Endothelial cell of umbilical vein (primary cell): Measurements from ENCODE around the gene PAX2. TPM values are rescaled to one million over a fixed set of nuclear protein-coding genes. Genes with fewer than 3 reads are reported as not detected.

Experiments
- BruUV-seq: library from RNA; stranded (reverse); fragments of 400-500 nt; replicated peaks from 2 replicates; lab custom pipeline; 2021; lab: Mats Ljungman, UMichigan
- CTCF ChIA-PET: fragments of 300-600, 350-600 bp; sonication (Branson Sonifier 250); formaldehyde crosslinking; loops from one replicate; lab custom pipeline; 2021; ENCODE audit warnings: antibody characterized with exemption, inconsistent platforms; lab: Charles Lee
- POLR2A ChIA-PET: fragments of 300-600, 350-600 bp; sonication (Branson Sonifier 250); formaldehyde crosslinking; loops from one replicate; lab custom pipeline; 2021; ENCODE audit warnings: antibody characterized with exemption, inconsistent platforms; lab: Charles Lee
- DNase-seq: peaks from one replicate; pipeline ENCODE4 v3.0.0-alpha.2; 2011; ENCODE audit warnings: low read depth, low spot score
- FAIRE-seq: peaks from 2 replicates; lab custom pipeline; 2011; peaks lifted over from hg19 to GRCh38; lab: Jason Lieb, UNC
- H2AFZ ChIP-seq: 2 replicates; pipeline ENCODE4 v1.6.0; 2012; ENCODE audit warnings: low read depth, low read length, control low read depth, inconsistent platforms
- H3K27ac ChIP-seq: 2 replicates; pipeline ENCODE4 v1.5.1; 2011; ENCODE audit warnings: low read depth, mild to moderate bottlenecking, control low read depth, low read length, moderate library complexity; ENCODE audit not compliant: insufficient read depth
- H3K27me3 ChIP-seq, 2 experiments: 2 replicates each; pipeline versions ENCODE4 v1.6.0 to v1.6.1; 2011; ENCODE audit warnings: low read length in 2 of 2, mixed read lengths in 1 of 2; ENCODE audit not compliant: control insufficient read depth in 2 of 2, insufficient read depth in 2 of 2
- H3K36me3 ChIP-seq, 2 experiments: 2 replicates in 1 of 2; 3 replicates in 1 of 2; pipeline ENCODE4 v1.5.1; 2011; ENCODE audit warnings: low read length in 2 of 2, mild to moderate bottlenecking in 1 of 2, moderate library complexity in 1 of 2; ENCODE audit not compliant: control insufficient read depth in 2 of 2, insufficient read depth in 2 of 2; ENCODE audit errors: extremely low read depth in 1 of 2
- H3K4me1 ChIP-seq: 3 replicates; pipeline ENCODE4 v1.5.1; 2011; ENCODE audit warnings: mild to moderate bottlenecking, low read length; ENCODE audit not compliant: control insufficient read depth, insufficient read depth; ENCODE audit errors: extremely low read depth
- H3K4me2 ChIP-seq: 2 replicates; pipeline ENCODE4 v1.6.1; 2011; ENCODE audit warnings: low read length, control low read depth, mixed read lengths; ENCODE audit not compliant: insufficient read depth
- H3K4me3 ChIP-seq, 3 experiments: fragments of 200-600 bp in 1 of 3; sonication (generic), shearing (Covaris generic) in 1 of 3; replicated peaks in 1 of 3; 2 replicates each; pipeline ENCODE4 v1.5.1; 2011 to 2016; ENCODE audit warnings: control low read depth in 3 of 3, low read length in 3 of 3, mild to moderate bottlenecking in 2 of 3, inconsistent platforms in 1 of 3, low read depth in 1 of 3, moderate library complexity in 1 of 3; ENCODE audit not compliant: insufficient read depth in 1 of 3
- H3K79me2 ChIP-seq: 2 replicates; pipeline ENCODE4 v1.6.0; 2012; ENCODE audit warnings: low read length, inconsistent platforms; ENCODE audit not compliant: control insufficient read depth, insufficient read depth
- H3K9ac ChIP-seq: replicated peaks from 2 replicates; pipeline ENCODE3; 2011; ENCODE audit warnings: low read length, control low read depth; ENCODE audit not compliant: insufficient read depth; ENCODE audit errors: extremely low read depth
- H3K9me1 ChIP-seq: replicated peaks from 3 replicates; pipeline ENCODE4 v1.6.0; 2011; ENCODE audit warnings: mild to moderate bottlenecking, low read length; ENCODE audit not compliant: control insufficient read depth, insufficient read depth; ENCODE audit errors: extremely low read depth
- H3K9me3 ChIP-seq: replicated peaks from 2 replicates; pipeline ENCODE4 v1.5.1; 2012; ENCODE audit warnings: low read length, inconsistent platforms; ENCODE audit not compliant: control insufficient read depth, insufficient read depth
- H4K20me1 ChIP-seq: replicated peaks from 2 replicates; pipeline ENCODE3; 2011; ENCODE audit warnings: mild to moderate bottlenecking, low read length; ENCODE audit not compliant: control insufficient read depth, insufficient read depth; ENCODE audit errors: extremely low read depth
- CTCF ChIP-seq, 2 donors: IDR thresholded peaks; 1 replicate in 1 of 2; 2 replicates in 1 of 2; pipeline ENCODE4 v1.5.1; 2011; ENCODE audit warnings: low read length in 2 of 2, mild to moderate bottlenecking in 2 of 2, moderate library complexity in 2 of 2, control low read depth in 1 of 2, inconsistent platforms in 1 of 2, low read depth in 1 of 2; ENCODE audit not compliant: insufficient read depth in 1 of 2; ENCODE audit errors: extremely low read depth in 1 of 2
- EZH2 ChIP-seq: IDR thresholded peaks from 2 replicates; pipeline ENCODE4 v1.6.1; 2012; ENCODE audit warnings: borderline replicate concordance, low read depth, mild to moderate bottlenecking, moderate library complexity, low read length, inconsistent platforms; ENCODE audit not compliant: severe bottlenecking
- FOS ChIP-seq: IDR thresholded peaks from 2 replicates; pipeline ENCODE4 v1.6.1; 2011; ENCODE audit warnings: mild to moderate bottlenecking, low read length, moderate library complexity, borderline replicate concordance; ENCODE audit not compliant: insufficient read depth
- GATA2 ChIP-seq: IDR thresholded peaks from 2 replicates; pipeline ENCODE4 v1.7.0; 2011; ENCODE audit warnings: low read depth, mild to moderate bottlenecking, moderate library complexity, mixed read lengths, low read length; ENCODE audit not compliant: insufficient read length, insufficient read depth
- JUN ChIP-seq: IDR thresholded peaks from 2 replicates; pipeline ENCODE4 v1.6.1; 2011; ENCODE audit warnings: borderline replicate concordance, low read depth; ENCODE audit not compliant: insufficient read length, insufficient read depth
- MAX ChIP-seq: IDR thresholded peaks from 2 replicates; pipeline ENCODE4 v1.6.1; 2011; ENCODE audit not compliant: insufficient read depth, insufficient read length
- MYC ChIP-seq: IDR thresholded peaks from one replicate; pipeline ENCODE4 v1.6.1; 2011; ENCODE audit warnings: mild to moderate bottlenecking, low read depth, low read length
- POLR2A ChIP-seq: IDR thresholded peaks from 2 replicates; pipeline ENCODE4 v1.6.1; 2012; ENCODE audit warnings: low read depth, mild to moderate bottlenecking, control low read depth, low read length
- POLR2AphosphoS5 ChIP-seq: IDR thresholded peaks from 2 replicates; pipeline ENCODE4 v1.6.1; 2012; ENCODE audit warnings: low read depth, mild to moderate bottlenecking, control low read depth, low read length, moderate library complexity; ENCODE audit not compliant: insufficient read depth
- dilution Hi-C: fragments of 300-500 bp; cut with MboI; formaldehyde crosslinking; loops from one replicate; pipeline ENCODE4 v1.15.0; 2019; ENCODE audit warnings: low sequenced_read_pairs; ENCODE audit not compliant: extremely low pct_ligation_motif_present
- intact Hi-C: fragments of 100-400 bp; cut with micrococcal nuclease; formaldehyde crosslinking; loops from one replicate; pipeline ENCODE4 v1.10.0; 2022
- polyA plus RNA-seq, 4 experiments: library from polyadenylated mRNA; depleted of rRNA in 3 of 4; stranded (reverse) in 3 of 4; unstranded in 1 of 4; fragments of >200 nt; gene quantifications; 2 replicates each; pipeline versions ENCODE4 v1.2.1 to v1.2.3, GENCODE V29; 2011 to 2012; ENCODE audit warnings: missing spikeins in 1 of 4
- total RNA-seq: library from RNA; stranded (reverse); gene quantifications from 2 replicates; pipeline ENCODE4 v1.2.3, GENCODE V29; 2021

The PAX2 gene
- total and polyA plus RNA-seq, 2 donors (not counting 3 experiments of a cell fraction or from before 2014, with no cell fraction given) = not detected

- DNase-seq = no peak
- ChIA-PET POLR2A (no interaction called here), CTCF (interaction anchor here (0.6 to 3.8 kb wide), 4 partner anchors 13 to 536 kb away, joined by 3 to 17 read pairs (median 8); no protein-coding TSS in a partner anchor)
- Histone ChIP-seq H2AFZ (no peak overlapping the region), H3K27me3 (peaks cover 5 to 11% of the 10 kb centered on the region in 2 experiments), H3K9me3 (no peaks in the 10 kb centered on the region), H3K9ac (no peak overlapping the region), H3K36me3 (no peaks in the 10 kb centered on the region), H3K79me2 (no peaks in the 10 kb centered on the region), H3K9me1 (no peaks in the 10 kb centered on the region), H3K27ac (no peak overlapping the region), H3K4me1 (no peaks in the 10 kb centered on the region), H3K4me2 (no peak overlapping the region), H3K4me3 (no peak overlapping the region), H4K20me1 (no peaks in the 10 kb centered on the region)
- no TSS peak for BruUV-seq
- dilution Hi-C loops (no loop called here), intact Hi-C loops (loop anchor here (5.0 kb wide), 3 partner anchors 48 to 358 kb away; partner anchors contain the start of gene SEC31B)
- TF ChIP-seq MYC (no peak), POLR2A (no peak), MAX (no peak), CTCF (IDR thresholded peaks at IDR 0.05; ENCODE audit: extremely low read depth in 1 of 2, insufficient read depth in 1 of 2, low read depth in 1 of 2, low read length in 2 of 2) (no peak), EZH2 (no peak), GATA2 (no peak), JUN (no peak), POLR2AphosphoS5 (no peak), FOS (no peak)
- FAIRE-seq = no peak
Measured at GRCh38 chr10:100874702-100875483, 129.5 kb downstream of the PAX2 start.
